Caco-2 (cell line): ENCODE data around the gene DERA. TPM values are rescaled to one million over a fixed set of nuclear protein-coding genes. Genes with fewer than 3 reads are reported as not detected.

Experiments
- BruUV-seq: library from RNA; stranded (reverse); fragments of 400-500 nt; replicated peaks from 2 replicates; lab custom pipeline; 2021; lab: Mats Ljungman, UMichigan
- CTCF ChIA-PET: fragments of 300-600 bp; sonication (Branson Sonifier 250); formaldehyde crosslinking; loops from one replicate; lab custom pipeline; 2022; ENCODE audit warnings: antibody characterized with exemption; lab: Charles Lee
- POLR2A ChIA-PET: fragments of 300-600 bp; sonication (Branson Sonifier 250); formaldehyde crosslinking; loops from one replicate; lab custom pipeline; 2022; ENCODE audit warnings: antibody characterized with exemption; lab: Charles Lee
- DNase-seq, 2 experiments: peaks; one replicate each; pipeline versions ENCODE4 v3.0.0 to v3.0.0-alpha.2; 2020 to 2022
- H3K27me3 ChIP-seq: replicated peaks from 2 replicates; pipeline ENCODE4 v1.6.0; 2011; ENCODE audit warnings: low read length; ENCODE audit not compliant: control insufficient read depth, insufficient read depth
- H3K36me3 ChIP-seq: 2 replicates; pipeline ENCODE4 v1.5.1; 2011; ENCODE audit warnings: low read length; ENCODE audit not compliant: control insufficient read depth, insufficient read depth
- H3K4me1 ChIP-seq: fragments of 250-450 bp; sonication (Bioruptor Pico); 2 replicates; pipeline ENCODE4 v1.5.1; 2020; ENCODE audit warnings: mild to moderate bottlenecking
- H3K4me3 ChIP-seq: 2 replicates; pipeline ENCODE4 v1.5.1; 2011; ENCODE audit warnings: low read depth, mild to moderate bottlenecking, control low read depth, low read length
- H3K9me3 ChIP-seq: fragments of 250-450 bp; sonication (Bioruptor Pico); 2 replicates; pipeline ENCODE4 v1.5.1; 2020; ENCODE audit warnings: mild to moderate bottlenecking, moderate library complexity
- H3K27ac Mint-ChIP-seq: one replicate; pipeline ENCODE4 v1.8.0; 2022; ENCODE audit warnings: mixed read lengths; ENCODE audit not compliant: unreplicated experiment
- H3K27me3 Mint-ChIP-seq: one replicate; pipeline ENCODE4 v1.8.0; 2022; ENCODE audit warnings: mixed read lengths; ENCODE audit not compliant: insufficient read depth, unreplicated experiment
- H3K36me3 Mint-ChIP-seq: one replicate; pipeline ENCODE4 v1.8.0; 2022; ENCODE audit warnings: mild to moderate bottlenecking, mixed read lengths; ENCODE audit not compliant: insufficient read depth, unreplicated experiment
- H3K4me1 Mint-ChIP-seq: one replicate; pipeline ENCODE4 v1.8.0; 2022; ENCODE audit warnings: low read depth, mixed read lengths; ENCODE audit not compliant: unreplicated experiment
- H3K4me3 Mint-ChIP-seq: one replicate; pipeline ENCODE4 v1.8.0; 2022; ENCODE audit warnings: mild to moderate bottlenecking, moderate library complexity, mixed read lengths; ENCODE audit not compliant: unreplicated experiment
- H3K9me3 Mint-ChIP-seq: one replicate; pipeline ENCODE4 v1.8.0; 2022; ENCODE audit warnings: mixed read lengths; ENCODE audit not compliant: unreplicated experiment
- intact Hi-C: fragments of 100-400 bp; cut with micrococcal nuclease; formaldehyde crosslinking; loops from one replicate; pipeline ENCODE4 v1.10.0; 2022; ENCODE audit not compliant: unreplicated experiment
- total RNA-seq: library from RNA; stranded (reverse); gene quantifications from 2 replicates; pipeline ENCODE4 v1.2.3, GENCODE V29; 2022
- TF ChIP-seq, protein P1 (sequence below), 2 experiments: fragments of 200-600 bp in 1 of 2; IDR thresholded peaks; 1 replicate in 1 of 2; 2 replicates in 1 of 2; pipeline versions ENCODE4 v1.5.1 to v1.8.0; 2011 to 2022; ENCODE audit warnings: antibody characterized with exemption in 1 of 2, control low read depth in 1 of 2, inconsistent platforms in 1 of 2, low read depth in 1 of 2, low read length in 1 of 2, mild to moderate bottlenecking in 1 of 2, moderate library complexity in 1 of 2; ENCODE audit not compliant: insufficient read depth in 1 of 2, severe bottlenecking in 1 of 2, unreplicated experiment in 1 of 2

The DERA gene
- total RNA-seq, 1 experiment from 2014 or later: 86.4 TPM

DNA sequence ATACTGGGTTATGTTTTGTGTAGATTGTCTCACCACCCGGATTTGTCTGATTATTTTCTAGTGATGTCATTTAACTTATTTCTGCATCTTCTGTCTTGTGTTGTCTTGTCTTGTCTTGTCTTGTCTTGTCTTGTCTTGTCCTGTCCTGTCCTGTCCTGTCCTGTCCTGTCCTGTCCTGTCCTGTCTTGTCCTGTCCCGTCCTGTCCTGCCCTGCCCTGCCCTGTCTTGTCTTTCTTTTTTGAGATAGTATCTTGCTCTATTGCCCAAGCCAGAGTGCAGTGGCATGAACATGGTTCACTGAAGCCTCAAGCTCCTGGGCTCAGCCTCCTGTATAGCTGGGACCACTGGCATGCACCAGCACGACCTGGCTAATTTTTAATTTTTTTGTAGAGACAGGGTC is 25.6 kb downstream of the DERA start:
- TF ChIP-seq, protein P1, sequence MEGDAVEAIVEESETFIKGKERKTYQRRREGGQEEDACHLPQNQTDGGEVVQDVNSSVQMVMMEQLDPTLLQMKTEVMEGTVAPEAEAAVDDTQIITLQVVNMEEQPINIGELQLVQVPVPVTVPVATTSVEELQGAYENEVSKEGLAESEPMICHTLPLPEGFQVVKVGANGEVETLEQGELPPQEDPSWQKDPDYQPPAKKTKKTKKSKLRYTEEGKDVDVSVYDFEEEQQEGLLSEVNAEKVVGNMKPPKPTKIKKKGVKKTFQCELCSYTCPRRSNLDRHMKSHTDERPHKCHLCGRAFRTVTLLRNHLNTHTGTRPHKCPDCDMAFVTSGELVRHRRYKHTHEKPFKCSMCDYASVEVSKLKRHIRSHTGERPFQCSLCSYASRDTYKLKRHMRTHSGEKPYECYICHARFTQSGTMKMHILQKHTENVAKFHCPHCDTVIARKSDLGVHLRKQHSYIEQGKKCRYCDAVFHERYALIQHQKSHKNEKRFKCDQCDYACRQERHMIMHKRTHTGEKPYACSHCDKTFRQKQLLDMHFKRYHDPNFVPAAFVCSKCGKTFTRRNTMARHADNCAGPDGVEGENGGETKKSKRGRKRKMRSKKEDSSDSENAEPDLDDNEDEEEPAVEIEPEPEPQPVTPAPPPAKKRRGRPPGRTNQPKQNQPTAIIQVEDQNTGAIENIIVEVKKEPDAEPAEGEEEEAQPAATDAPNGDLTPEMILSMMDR (IDR thresholded peaks at IDR 0.05; ENCODE audit: insufficient read depth in 1 of 2, low read depth in 1 of 2, low read length in 1 of 2, severe bottlenecking in 1 of 2, unreplicated experiment in 1 of 2): no peak
- no peak overlapping the region for H3K27ac Mint-ChIP-seq
- CTCF ChIA-PET: no interaction called here

DNA sequence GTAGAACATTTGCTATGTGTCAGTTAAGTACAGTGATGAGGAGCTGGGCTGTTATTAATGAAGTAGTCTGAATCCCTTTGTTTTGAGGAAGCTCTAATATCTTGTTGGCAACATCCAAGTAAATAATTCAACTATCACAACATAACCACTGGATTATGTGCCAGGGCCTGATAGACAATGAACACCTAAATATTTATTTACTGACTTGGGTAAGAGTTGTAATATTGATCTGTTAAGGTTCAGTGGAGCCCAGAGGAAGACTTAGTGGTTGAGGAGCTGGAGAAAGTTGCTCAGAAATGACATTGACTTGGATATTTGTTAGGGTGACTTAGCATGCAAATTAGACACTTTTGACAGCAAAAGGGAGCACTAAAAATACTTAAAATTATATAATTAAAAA is 26.8 kb downstream of the DERA start:
- DNase-seq: no peak
- peaks cover 19% of the 10 kb centered on the region for H3K9me3 Mint-ChIP-seq
- CTCF ChIA-PET: no interaction called here
- Histone ChIP-seq H3K36me3 (0 out of 2 replicates have a peak, but pooled peaks cover under 1% of the 10 kb centered on the region), H3K4me1 (no peaks in the 10 kb centered on the region), H3K27me3 (no peaks in the 10 kb centered on the region), H3K4me3 (no peak overlapping the region), H3K9me3 (no peaks in the 10 kb centered on the region; the same call in 1 of the 2 replicates)
- BruUV-seq: no TSS peak
- H3K4me3 Mint-ChIP-seq: no peak overlapping the region
- no peak overlapping the region for H3K27ac Mint-ChIP-seq
- intact Hi-C loops: no loop called here
- no peaks in the 10 kb centered on the region for H3K27me3 Mint-ChIP-seq
- TF ChIP-seq, protein P1 (IDR thresholded peaks at IDR 0.05; ENCODE audit: insufficient read depth in 1 of 2, low read depth in 1 of 2, low read length in 1 of 2, severe bottlenecking in 1 of 2, unreplicated experiment in 1 of 2): no peak
- POLR2A ChIA-PET: interaction anchor here (0.5 kb wide), 1 partner anchor 27 kb away, joined by 9 read pairs; the partner anchor contains the start of gene DERA
- peaks cover 18% of the 10 kb centered on the region for H3K36me3 Mint-ChIP-seq
- no peaks in the 10 kb centered on the region for H3K4me1 Mint-ChIP-seq

More for the DNA sequence above, 25.6 kb downstream of the DERA start:
- Mint-ChIP-seq H3K9me3 (peaks cover 18% of the 10 kb centered on the region), H3K4me3 (no peak overlapping the region), H3K36me3 (peaks cover 13% of the 10 kb centered on the region), H3K4me1 (peaks cover 3% of the 10 kb centered on the region), H3K27me3 (no peaks in the 10 kb centered on the region)
- no peaks in the 10 kb centered on the region for H3K27me3 ChIP-seq
- H3K36me3 ChIP-seq: no peaks in the 10 kb centered on the region
- POLR2A ChIA-PET: no interaction called here
- no peak for DNase-seq
- no peaks in the 10 kb centered on the region; the same call in 1 of the 2 replicates for H3K9me3 ChIP-seq
- intact Hi-C loops: no loop called here
- peaks cover 4% of the 10 kb centered on the region for H3K4me1 ChIP-seq
- BruUV-seq: no TSS peak
- H3K4me3 ChIP-seq: no peak overlapping the region

DNA sequence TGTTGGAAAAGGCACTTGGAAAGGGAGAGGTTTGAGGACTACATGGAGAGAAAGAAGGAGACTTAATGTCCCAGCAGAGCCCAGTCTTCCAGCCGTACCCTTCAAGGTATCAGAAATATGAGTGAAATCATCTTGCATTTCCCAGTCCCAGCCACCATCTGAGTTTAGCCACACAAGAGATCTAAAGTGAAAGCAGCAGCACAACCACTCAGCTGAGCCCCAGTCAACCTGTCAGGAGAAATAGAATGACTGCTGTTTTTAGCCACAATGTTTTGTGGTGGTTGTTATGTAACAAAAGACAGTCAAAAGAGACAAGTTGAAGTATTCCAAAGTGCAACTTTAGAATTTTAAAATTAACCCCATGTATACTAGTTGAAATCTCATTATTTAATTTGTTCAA is 28.0 kb downstream of the DERA start:
- BruUV-seq: no TSS peak
- no peaks in the 10 kb centered on the region for H3K4me1 Mint-ChIP-seq
- Histone ChIP-seq H3K27me3 (no peaks in the 10 kb centered on the region), H3K36me3 (0 out of 2 replicates have a peak, but pooled peaks cover 1% of the 10 kb centered on the region), H3K4me3 (no peak overlapping the region), H3K4me1 (no peaks in the 10 kb centered on the region), H3K9me3 (no peaks in the 10 kb centered on the region; the same call in 1 of the 2 replicates)
- no peak overlapping the region for H3K27ac Mint-ChIP-seq
- no peaks in the 10 kb centered on the region for H3K27me3 Mint-ChIP-seq
- TF ChIP-seq, protein P1 (IDR thresholded peaks at IDR 0.05; ENCODE audit: insufficient read depth in 1 of 2, low read depth in 1 of 2, low read length in 1 of 2, severe bottlenecking in 1 of 2, unreplicated experiment in 1 of 2): no peak
- CTCF ChIA-PET: no interaction called here
- peaks cover 19% of the 10 kb centered on the region for H3K9me3 Mint-ChIP-seq
- peaks cover 19% of the 10 kb centered on the region for H3K36me3 Mint-ChIP-seq
- no peak overlapping the region for H3K4me3 Mint-ChIP-seq
- intact Hi-C loops: no loop called here
- POLR2A ChIA-PET: no interaction called here
- no peak for DNase-seq
